GM21576 (cell line): ENCODE results near the gene PTPRG.

ENCODE experiments used
- ATAC-seq: cut with Tn5 transposase; IDR thresholded peaks from one replicate; pipeline ENCODE4 v1.9.1; 2021; ENCODE audit warnings: mild to moderate bottlenecking, moderate library complexity; ENCODE audit not compliant: unreplicated experiment

Gene PTPRG

GRCh38 chr3:61788623-61789507, 227.5 kb downstream of the PTPRG start:
- ATAC-seq, result no peak

GRCh38 chr3:61789861-61790260, 228.5 kb downstream of the PTPRG start:
- ATAC-seq, result no peak

GRCh38 chr3:61790411-61790810, 229.0 kb downstream of the PTPRG start:
- ATAC-seq, result no peak

- ATAC-seq, result no peak
Measured at GRCh38 chr3:61793056-61793455, 231.7 kb downstream of the PTPRG start.

GRCh38 chr3:61793521-61793920, 232.2 kb downstream of the PTPRG start:
- ATAC-seq, result no peak

GRCh38 chr3:61794341-61794740, 233.0 kb downstream of the PTPRG start:
- ATAC-seq, result no peak

GRCh38 chr3:61794961-61795360, 233.6 kb downstream of the PTPRG start:
- no peak for ATAC-seq

- no peak for ATAC-seq
Measured at GRCh38 chr3:61796088-61796680, 234.8 kb downstream of the PTPRG start.

- no peak for ATAC-seq
Measured at GRCh38 chr3:61796911-61797310, 235.5 kb downstream of the PTPRG start.

DNA sequence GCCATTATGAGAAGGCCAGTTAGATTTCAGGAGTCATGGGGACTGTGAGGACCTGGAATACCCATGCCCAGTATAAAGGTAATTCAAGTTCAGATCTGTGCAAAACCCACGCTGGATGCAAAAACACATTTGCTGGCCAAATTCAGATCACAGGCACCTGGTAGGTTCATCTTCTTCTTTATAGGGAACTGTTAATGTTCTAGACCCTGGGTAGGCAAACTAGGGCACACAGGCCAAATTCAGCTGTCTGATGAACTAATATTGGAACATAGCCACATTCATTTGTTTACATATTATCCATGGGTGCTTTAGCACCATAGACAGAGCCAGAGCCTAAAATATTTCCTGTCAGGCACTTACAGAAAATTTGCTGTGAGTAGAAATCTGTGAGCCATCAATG, 241.4 kb downstream of the PTPRG start:
- no peak for ATAC-seq

- ATAC-seq, result no peak
Measured at GRCh38 chr3:61803983-61804382, 242.6 kb downstream of the PTPRG start.

- no peak for ATAC-seq
Measured at GRCh38 chr3:61804782-61805181, 243.4 kb downstream of the PTPRG start.

DNA sequence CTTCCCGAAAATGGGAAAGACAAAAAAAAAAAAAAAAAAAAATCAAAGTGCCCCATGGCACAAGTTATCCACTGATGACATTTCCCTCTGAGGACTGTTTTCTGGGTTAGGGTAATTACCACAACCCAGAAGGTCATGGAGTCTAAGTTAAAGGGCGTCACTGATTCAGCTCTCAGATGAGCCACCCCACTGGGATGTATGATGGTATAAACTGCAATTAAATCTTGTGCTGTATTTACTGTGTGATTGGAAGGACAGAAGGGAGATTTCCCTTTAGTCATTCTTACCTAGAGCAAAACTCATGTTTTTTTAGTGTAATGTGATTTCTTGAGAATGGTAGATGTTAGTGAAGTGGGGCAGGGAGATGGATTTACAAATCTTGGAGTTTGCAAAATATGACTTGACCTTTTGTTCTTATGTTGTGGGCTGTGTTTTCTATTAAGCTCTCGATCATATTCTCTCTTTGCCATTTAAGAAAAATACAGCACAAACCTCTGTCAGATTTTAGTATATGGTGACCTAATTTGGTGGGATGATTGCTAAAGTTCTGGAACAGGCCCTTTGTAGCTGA, 244.2 kb downstream of the PTPRG start:
- no peak for ATAC-seq

- no peak for ATAC-seq
Measured at GRCh38 chr3:61806810-61807209, 245.4 kb downstream of the PTPRG start.

DNA sequence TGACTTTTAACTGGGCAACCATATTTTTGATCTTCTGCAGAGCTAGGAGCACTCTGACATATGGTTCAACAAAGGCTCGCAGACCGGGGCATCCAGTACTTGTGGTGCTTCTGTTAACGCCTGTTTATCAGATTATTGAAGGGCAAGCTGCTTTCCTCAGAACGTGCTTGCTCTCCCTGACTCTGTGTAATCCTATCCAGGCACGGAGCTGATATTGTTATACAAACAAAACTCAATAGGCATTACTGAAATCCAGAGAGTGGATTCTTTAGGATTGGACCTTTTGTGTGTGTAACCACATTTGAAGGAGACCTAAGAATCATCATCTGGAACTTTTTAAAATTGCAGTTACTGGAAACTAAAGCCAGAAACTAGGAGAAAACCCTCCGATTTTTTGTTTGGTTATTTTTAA, 246.5 kb downstream of the PTPRG start:
- no peak for ATAC-seq

GRCh38 chr3:61808526-61808925, 247.2 kb downstream of the PTPRG start:
- no peak for ATAC-seq

- no peak for ATAC-seq
Measured at GRCh38 chr3:61808999-61809398, 247.6 kb downstream of the PTPRG start.

GRCh38 chr3:61809879-61810278, 248.5 kb downstream of the PTPRG start:
- no peak for ATAC-seq

DNA sequence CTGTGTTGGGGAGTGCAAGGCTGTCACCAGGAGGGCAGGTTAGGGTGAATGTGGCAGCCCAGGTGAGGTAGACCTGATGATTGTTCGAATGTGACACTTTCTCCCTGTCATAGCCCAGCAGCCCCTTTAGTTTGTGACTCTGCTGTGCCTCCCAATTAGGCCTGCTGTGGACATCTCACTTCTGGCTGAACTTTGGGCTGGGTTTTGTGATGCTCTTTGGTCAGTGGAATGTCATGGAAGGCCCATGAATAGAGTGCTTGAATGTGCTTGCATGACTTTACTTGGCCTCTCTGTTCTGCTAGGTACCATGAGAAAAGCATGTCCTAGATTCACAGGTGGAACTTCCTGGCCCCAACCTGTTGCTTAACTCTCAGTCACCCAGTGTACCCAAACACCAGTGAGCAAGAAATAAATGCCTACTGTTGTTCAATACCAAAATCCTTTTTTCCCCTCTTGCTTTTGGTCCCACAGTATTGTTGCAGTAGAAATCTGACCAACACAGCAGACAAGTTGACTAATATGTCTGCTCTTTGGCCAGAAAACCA, 249.7 kb downstream of the PTPRG start:
- no peak for ATAC-seq

GRCh38 chr3:61811652-61812051, 250.3 kb downstream of the PTPRG start:
- ATAC-seq, result no peak

GRCh38 chr3:61812085-61812484, 250.7 kb downstream of the PTPRG start:
- ATAC-seq, result no peak

DNA sequence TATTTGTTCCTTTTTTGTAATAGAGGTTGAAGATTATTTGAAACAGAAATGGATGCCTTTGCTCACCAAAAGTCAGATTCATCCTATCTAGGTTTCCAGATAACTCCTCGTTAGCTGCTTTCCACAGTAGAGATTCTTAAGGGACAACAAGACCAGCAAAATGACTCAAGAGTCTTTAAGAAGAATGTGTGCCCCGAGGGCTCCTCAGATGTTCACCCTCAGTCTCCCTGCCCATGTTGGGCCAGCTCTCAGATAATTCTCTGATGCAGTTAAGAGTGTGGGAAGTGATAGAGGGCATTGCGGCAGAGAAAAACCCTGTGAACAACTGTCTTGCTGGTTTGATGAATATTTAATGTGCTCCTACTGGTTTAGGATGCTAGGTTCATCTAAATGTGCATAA, 251.1 kb downstream of the PTPRG start:
- no peak for ATAC-seq
